NCI-H1092 treated with DMSO at 0.1 percent for 48 hours (cell line): ENCODE data around the gene NEDD4L.
"Not testable (repeated sequence)": the region's sequence is repeated elsewhere in the genome, so short reads cannot be mapped to it uniquely, and the experiment has no call there.

ENCODE experiments used
- DNase-seq: peaks from one replicate; lab custom pipeline; 2025; lab: John Stamatoyannopoulos, UW

The NEDD4L gene

GRCh38 chr18:58043491-58044369, at the start of gene NEDD4L:
Gene NEDD4L, plus strand, starts transcription at chr18:58044226. Its CDS starts 435 bp downstream, at chr18:58044661.
- peak; percentile 90 for DNase-seq

GRCh38 chr18:57995331-57995730, 48.7 kb upstream of the NEDD4L start:
- no peak for DNase-seq

GRCh38 chr18:57996894-57997293, 47.1 kb upstream of the NEDD4L start:
- not testable (repeated sequence) for DNase-seq

GRCh38 chr18:57997820-57998219, 46.2 kb upstream of the NEDD4L start:
- DNase-seq, result no peak

- no peak for DNase-seq
These were observed 45.6 kb upstream of the NEDD4L start for GRCh38 chr18:57998461-57998860.

- DNase-seq, result no peak
These were observed 39.7 kb upstream of the NEDD4L start for GRCh38 chr18:58004317-58004716.

- no peak for DNase-seq
These were observed 39.0 kb upstream of the NEDD4L start for GRCh38 chr18:58005011-58005410.

GRCh38 chr18:58005885-58006523, 38.0 kb upstream of the NEDD4L start:
- no peak for DNase-seq

GRCh38 chr18:58009166-58009565, 34.9 kb upstream of the NEDD4L start:
- no peak for DNase-seq

GRCh38 chr18:58010265-58010664, 33.8 kb upstream of the NEDD4L start:
- no peak for DNase-seq

GRCh38 chr18:58012356-58012755, 31.7 kb upstream of the NEDD4L start:
- no peak for DNase-seq

- no peak for DNase-seq
These were observed 30.5 kb upstream of the NEDD4L start for GRCh38 chr18:58013241-58014211.

- no peak for DNase-seq
These were observed 28.8 kb upstream of the NEDD4L start for GRCh38 chr18:58015065-58015780.

GRCh38 chr18:58017267-58017666, 26.8 kb upstream of the NEDD4L start:
- no peak for DNase-seq

- no peak for DNase-seq
These were observed 23.4 kb upstream of the NEDD4L start for GRCh38 chr18:58020567-58021107.

- no peak for DNase-seq
These were observed 22.5 kb upstream of the NEDD4L start for GRCh38 chr18:58021504-58021903.

GRCh38 chr18:58023108-58023507, 20.9 kb upstream of the NEDD4L start:
- no peak for DNase-seq

GRCh38 chr18:58024139-58024538, 19.9 kb upstream of the NEDD4L start:
- DNase-seq, result no peak

GRCh38 chr18:58025205-58025604, 18.8 kb upstream of the NEDD4L start:
- no peak for DNase-seq

- no peak for DNase-seq
These were observed 18.3 kb upstream of the NEDD4L start for GRCh38 chr18:58025733-58026132.

GRCh38 chr18:58026395-58026794, 17.6 kb upstream of the NEDD4L start:
- no peak for DNase-seq
